NCI-H2107 (cell line): ENCODE results near the gene RUFY1.
"Not testable (repeated sequence)": the region's sequence is repeated elsewhere in the genome, so short reads cannot be mapped to it uniquely, and the experiment has no call there.

Experiments used
- DNase-seq: peaks from one replicate; lab custom pipeline; 2025; lab: John Stamatoyannopoulos, UW

The RUFY1 gene

GRCh38 chr5:179534431-179534830, 15.9 kb upstream of the RUFY1 start:
- DNase-seq, result no peak

GRCh38 chr5:179536676-179537075, 13.7 kb upstream of the RUFY1 start:
- DNase-seq, result no peak

DNA sequence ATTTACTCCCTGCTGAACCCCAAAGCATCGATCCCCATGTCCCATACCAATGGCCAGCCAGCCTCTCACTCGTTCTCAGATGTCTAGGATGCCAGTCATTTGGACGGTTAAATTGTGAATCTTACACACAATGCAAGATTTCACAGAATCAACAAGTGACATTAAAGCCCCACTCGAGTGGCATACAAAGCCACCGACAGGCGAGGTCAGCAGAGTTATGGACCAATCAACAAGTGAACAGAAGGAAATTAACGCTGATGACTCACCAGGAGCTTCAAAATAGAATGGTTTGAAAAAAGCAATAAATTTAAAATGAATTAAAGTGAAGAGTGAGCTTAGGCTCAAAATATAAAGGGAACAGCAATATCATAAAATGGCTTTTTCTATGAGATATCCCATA, 8.2 kb upstream of the RUFY1 start:
- DNase-seq, result no peak

DNA sequence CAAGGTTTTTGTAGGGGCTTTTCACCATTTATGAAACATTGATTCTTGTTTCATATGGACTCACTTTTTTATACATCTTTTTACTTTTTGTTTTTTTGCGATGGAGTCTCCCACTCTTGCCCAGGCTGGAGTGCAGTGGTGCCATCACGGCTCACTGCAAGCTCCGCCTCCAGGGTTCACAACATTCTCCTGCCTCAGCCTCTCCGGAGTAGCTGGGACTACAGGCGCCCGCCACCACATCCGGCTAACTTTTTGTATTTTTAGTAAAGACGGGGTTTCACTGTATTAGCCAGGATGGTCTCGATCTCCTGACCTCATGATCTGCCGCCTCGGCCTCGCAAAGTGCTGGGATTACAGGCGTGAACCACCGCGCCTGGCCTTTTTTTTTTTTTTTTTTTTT, 7.1 kb upstream of the RUFY1 start:
- DNase-seq, result not testable (repeated sequence)

DNA sequence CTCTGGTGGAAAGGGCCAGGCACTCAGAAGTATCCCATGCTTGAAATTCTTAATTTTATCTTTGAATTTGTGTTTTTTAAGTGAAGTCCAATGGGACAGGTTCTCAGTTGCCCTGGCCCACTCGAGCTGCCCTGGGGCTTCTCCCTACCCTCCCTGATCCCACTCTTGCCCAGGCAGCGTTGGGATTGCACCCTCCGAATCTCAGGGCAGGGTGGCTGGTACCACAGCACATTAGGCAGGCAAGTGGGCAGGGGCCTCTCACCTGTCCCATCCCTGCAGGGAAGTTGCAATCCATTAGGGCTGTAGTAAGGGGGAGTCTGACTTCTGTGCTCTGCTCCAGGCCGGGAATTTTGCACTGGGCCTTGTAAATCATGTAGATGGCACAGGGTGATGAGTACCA, 2.7 kb downstream of the RUFY1 start:
- DNase-seq, result no peak

DNA sequence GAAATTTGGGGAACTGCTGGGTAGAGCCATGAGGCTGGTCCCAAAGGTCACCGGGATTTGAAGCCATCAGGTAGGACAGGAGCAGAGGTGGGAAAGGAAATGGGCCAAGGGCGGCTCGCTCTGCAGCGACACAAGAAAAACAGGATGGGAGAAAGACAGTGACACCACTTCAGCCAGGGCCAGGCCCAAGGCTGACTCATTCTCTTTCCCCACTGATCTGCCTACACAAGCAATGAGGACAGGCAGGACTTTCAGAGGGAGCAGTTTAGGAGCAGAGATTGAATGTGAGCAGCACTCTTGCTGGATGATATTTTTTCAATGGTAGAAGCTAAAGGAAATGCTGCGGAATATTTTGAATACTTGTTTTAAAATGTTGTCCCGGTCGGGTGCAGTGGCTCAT, 3.5 kb downstream of the RUFY1 start:
- no peak for DNase-seq

DNA sequence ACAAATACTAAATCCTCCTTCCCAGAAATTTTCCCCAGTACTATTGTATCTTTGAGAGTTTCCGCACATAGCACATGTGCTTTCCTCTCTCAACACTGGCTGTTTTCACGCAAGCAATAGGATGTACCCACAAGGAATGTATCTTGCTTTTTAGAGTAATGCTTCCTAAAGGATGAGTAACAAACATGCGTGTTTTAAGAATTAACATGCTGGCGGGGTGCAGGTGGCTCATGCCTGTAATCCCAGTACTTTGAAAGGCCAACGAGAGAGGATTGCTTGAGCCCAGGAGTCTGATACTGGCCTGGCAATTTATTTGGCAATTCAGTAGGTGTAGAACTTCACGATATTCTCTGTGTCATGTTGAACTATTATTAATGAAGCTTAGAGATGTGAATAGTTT, 4.6 kb downstream of the RUFY1 start:
- no peak for DNase-seq

DNA sequence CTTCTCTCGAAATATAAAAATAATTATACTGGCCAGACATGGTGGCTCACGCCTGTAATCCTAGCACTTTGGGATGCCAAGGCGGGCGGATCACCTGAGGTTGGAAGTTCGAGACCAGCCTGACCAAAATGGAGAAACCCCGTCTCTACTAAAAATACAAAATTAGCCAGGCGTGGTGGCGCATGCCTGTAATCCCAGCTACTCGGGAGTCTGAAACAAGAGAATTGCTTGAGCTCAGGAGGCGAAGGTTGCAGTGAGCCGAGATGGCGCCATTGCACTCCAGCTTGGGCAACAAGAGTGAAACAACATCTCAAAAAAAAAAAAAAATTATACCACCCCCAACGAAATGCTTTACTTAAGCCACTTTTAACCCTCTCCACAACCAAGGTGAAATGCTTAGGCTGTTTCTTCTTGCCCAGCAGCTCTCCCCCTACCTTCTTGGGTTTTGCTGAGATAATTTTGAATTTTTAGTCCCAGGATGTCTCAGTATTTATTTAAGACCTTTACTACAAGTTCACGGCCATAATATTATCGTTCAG, 8.0 kb downstream of the RUFY1 start:
- DNase-seq, result not testable (repeated sequence)

DNA sequence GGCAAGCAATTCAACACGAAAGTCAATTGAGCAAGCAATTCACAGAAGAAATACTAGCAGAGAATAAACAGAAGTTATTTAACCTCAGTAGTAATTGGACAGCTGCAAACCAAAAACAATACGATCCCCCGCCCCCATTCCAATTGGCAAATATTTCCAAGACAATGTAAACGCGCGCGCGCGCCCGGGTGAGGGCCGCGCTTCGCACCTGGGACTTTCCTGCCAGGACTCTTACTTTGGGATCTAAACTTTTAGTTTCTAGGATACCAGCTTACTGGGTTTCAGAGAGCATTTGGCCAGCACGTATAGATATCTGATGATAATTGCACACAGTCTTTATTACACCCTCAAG, 8.6 kb downstream of the RUFY1 start:
- peak; percentile 3 for DNase-seq

GRCh38 chr5:179559284-179560252, 9.2 kb downstream of the RUFY1 start:
- DNase-seq, result peak; percentile 90

DNA sequence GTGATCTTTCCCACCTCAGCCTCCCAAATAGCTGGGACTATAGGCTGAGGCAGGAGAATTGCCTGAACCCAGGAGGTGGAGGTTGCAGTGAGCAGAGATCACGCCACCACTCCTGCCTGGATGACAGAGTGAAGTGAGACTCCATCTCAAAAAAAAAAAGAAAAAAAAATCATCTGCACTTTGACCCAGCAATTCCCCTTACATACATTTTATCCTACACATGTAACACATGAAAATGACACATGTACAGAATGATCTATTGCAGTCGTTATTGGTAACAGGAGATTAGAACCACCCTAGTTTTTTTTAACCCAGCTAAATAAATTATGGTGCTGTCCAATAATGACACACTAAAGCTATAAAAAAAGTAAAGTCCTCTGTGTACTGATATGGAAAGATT, 14.2 kb downstream of the RUFY1 start:
- DNase-seq, result no peak

- DNase-seq, result no peak
Observed at GRCh38 chr5:179568721-179569120, 18.4 kb downstream of the RUFY1 start.

DNA sequence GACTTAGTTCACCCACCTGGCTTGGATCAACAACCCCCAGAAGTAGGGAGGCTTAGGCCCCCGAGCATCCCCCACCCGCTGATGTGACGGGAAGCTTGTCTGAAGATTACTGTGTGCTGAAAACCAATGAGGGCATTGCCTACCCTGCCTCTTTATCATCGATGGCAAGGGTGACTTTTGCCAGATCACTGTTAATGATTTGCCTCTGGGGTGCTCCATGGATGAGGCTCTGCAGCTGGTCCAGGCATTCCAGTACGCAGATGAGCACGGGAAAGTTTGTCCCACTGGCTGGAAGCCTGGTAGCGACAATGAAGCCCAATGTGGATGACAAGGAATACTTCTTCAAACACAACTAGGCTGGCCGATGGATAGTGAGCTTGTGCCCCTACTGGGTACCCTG, 22.0 kb downstream of the RUFY1 start:
- DNase-seq, result no peak

GRCh38 chr5:179577286-179577960, 27.1 kb downstream of the RUFY1 start:
- no peak for DNase-seq

- DNase-seq, result no peak
Observed at GRCh38 chr5:179585941-179586401, 35.6 kb downstream of the RUFY1 start.

DNA sequence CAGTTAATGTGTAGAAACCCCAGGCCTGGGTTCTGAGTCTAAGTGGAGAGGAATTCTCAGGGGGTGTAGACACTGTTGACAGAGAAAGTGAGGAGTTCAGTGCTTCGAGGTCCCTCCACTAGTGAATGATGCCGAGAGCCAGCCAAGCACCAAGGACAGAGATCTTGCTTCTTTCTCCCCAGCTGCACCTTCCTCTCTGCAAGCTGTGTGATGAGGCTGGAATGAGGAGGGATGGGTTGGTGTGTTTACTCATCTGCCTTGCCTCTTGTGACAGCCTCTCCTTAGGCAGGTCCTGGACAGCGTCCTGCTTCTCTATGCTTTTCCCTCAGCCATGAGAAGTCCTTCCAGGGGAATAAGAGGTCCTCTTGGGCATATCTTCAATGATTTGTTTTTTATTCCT, 37.8 kb downstream of the RUFY1 start:
- DNase-seq, result no peak

DNA sequence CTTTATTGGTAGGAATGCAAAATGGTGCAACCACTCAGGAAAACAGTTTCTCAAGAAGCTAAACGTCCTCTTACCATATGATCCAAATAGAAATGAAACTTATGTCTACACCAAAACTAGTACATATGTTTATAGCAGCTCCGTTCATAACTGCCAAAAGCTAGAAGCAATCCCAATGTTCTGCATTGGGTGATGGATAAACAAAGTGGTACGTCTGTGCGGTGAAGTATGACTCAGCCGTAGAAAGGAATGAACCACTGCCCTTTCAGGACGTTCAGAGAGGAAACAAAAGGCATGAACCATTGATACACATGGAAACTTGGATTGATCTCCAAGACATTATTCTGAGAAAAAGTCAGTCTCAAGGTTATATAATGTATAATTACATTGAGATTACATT, 45.6 kb downstream of the RUFY1 start:
- no peak for DNase-seq

GRCh38 chr5:179596421-179596820, 46.1 kb downstream of the RUFY1 start:
- peak; percentile 66 for DNase-seq

DNA sequence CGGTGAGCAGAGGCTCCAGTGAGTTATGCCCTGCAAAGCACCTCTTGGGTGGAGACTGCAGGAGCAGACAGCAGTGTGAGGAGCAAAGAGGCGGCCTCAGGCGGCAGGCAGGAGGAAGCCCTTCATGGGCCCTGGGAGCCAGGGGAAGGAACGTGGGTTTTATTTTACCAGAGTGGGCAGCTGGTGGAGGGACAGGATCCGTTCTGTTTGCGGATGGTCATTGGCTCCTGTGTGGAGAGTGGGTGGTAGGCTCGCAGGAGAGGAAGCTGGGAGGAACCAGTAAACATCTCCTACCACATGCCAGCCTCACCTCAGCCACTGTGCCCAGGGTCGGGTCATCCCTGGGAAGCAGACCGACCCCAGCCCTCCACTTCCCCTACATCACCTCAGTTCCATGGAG, 48.7 kb downstream of the RUFY1 start:
- DNase-seq, result no peak

- no peak for DNase-seq
Observed at GRCh38 chr5:179599566-179599965, 49.2 kb downstream of the RUFY1 start.

DNA sequence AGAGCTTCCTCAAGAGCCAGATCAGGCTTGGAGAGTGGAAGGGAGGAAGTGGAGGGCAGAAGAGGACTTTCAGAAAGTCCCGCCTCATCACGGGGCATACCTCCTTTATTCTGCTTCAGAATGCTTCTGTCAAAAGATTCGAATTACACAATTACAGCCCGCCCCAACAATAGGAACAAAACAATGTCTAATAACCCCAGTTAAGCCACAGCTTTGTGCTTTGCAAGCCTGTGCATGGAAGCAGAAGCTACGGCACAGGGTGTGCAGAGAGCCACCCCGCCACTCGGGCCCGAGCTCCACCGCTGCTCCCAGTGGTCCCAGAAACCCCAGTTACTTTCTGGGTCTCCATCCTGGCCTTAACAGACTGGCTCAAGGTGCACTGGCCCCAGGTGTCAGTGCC, 49.6 kb downstream of the RUFY1 start:
- no peak for DNase-seq

DNA sequence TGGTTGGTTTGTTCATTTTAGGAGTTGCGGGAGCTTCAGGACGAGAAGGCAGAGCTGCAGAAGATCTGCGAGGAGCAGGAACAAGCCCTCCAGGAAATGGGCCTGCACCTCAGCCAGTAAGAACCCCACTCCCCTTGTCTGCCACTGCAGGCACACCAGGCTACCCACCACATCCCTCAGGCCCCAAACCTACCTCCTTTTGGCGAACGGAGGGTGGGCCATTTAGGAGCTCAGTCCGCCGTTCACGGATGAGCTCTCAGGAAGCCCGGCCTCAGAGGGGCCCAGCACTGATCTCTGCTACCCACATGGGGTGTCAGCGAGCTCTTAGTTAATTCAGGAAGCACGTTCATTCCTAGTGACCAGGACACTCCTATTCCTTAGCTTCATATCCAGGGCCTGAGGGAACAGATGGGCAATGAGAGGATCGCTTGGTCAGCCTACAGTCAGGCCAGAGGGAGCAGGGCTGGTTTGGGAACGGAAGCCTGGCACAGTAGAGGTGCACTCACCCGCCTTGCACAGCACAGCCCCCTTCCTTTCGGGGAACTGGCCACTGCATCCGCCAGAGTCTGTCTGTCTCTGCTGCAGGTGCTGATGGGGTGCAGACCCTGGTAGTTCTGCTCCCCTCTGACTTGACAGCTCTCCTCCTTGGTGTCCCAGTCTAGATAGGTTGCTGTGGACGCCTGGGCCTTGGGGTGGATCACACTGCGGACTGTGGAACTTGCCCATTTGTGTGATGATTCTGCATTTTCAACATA, 51.7 kb downstream of the RUFY1 start:
- no peak for DNase-seq
